Liver (tissue), 9 donors: ENCODE measurements around the gene TCF19. TPM values are rescaled to one million over a fixed set of nuclear protein-coding genes. Genes with fewer than 3 reads are reported as not detected.
A peak's percentile ranks its signal among the peaks of the same experiment; 100 is the strongest.

ENCODE experiments used
- DNase-seq: peaks from one replicate; pipeline ENCODE4 v3.0.0-alpha.2; 2017; ENCODE audit warnings: low spot score
- H3K27ac ChIP-seq, 2 donors: one replicate each; pipeline ENCODE4 v1.7.0; 2013; ENCODE audit warnings: inconsistent platforms in 2 of 2, low read length in 2 of 2, control low read depth in 1 of 2, low read depth in 1 of 2, mild to moderate bottlenecking in 1 of 2
- H3K27me3 ChIP-seq, 4 donors: one replicate each; pipeline versions ENCODE4 v1.6.1 to v1.7.0; 2013; ENCODE audit warnings: low read length in 3 of 4, inconsistent platforms in 1 of 4, mild to moderate bottlenecking in 1 of 4, moderate library complexity in 1 of 4; ENCODE audit not compliant: control insufficient read depth in 4 of 4, insufficient read depth in 4 of 4
- H3K36me3 ChIP-seq, 4 donors: one replicate each; pipeline versions ENCODE4 v1.6.1 to v1.7.0; 2013; ENCODE audit warnings: low read length in 3 of 4, mild to moderate bottlenecking in 3 of 4, low read depth in 1 of 4, moderate library complexity in 1 of 4; ENCODE audit not compliant: control insufficient read depth in 4 of 4, insufficient read depth in 3 of 4
- H3K4me1 ChIP-seq, 4 donors: one replicate each; pipeline versions ENCODE4 v1.6.1 to v1.7.0; 2013; ENCODE audit warnings: low read length in 3 of 4, mild to moderate bottlenecking in 3 of 4, moderate library complexity in 1 of 4; ENCODE audit not compliant: control insufficient read depth in 4 of 4, insufficient read depth in 4 of 4
- H3K4me3 ChIP-seq, 3 donors: one replicate each; pipeline versions ENCODE4 v1.6.1 to v1.7.0; 2013; ENCODE audit warnings: low read length in 3 of 3, control low read depth in 1 of 3, low read depth in 1 of 3, mild to moderate bottlenecking in 1 of 3
- H3K9ac ChIP-seq, 2 donors: one replicate each; pipeline ENCODE4 v1.7.0; 2013; ENCODE audit warnings: low read length in 2 of 2, mild to moderate bottlenecking in 2 of 2, moderate library complexity in 2 of 2, control low read depth in 1 of 2, low read depth in 1 of 2
- H3K9me3 ChIP-seq, 4 donors: one replicate each; pipeline versions ENCODE4 v1.6.1 to v1.7.0; 2013; ENCODE audit warnings: low read length in 3 of 4; ENCODE audit not compliant: control insufficient read depth in 4 of 4
- EGR1 ChIP-seq, 2 donors: IDR thresholded peaks; 2 replicates each; pipeline ENCODE4 v1.6.1; 2016 to 2018; ENCODE audit warnings: antibody characterized with exemption in 2 of 2, low read depth in 2 of 2
- FOXA1 ChIP-seq: IDR thresholded peaks from 2 replicates; pipeline ENCODE4 v1.6.1; 2016; ENCODE audit warnings: antibody characterized with exemption
- FOXA2 ChIP-seq: IDR thresholded peaks from 2 replicates; pipeline ENCODE4 v1.6.1; 2016; ENCODE audit warnings: antibody characterized with exemption
- GABPA ChIP-seq, 2 donors: IDR thresholded peaks in 1 of 2; conservative IDR thresholded peaks in 1 of 2; 2 replicates each; pipeline ENCODE4 v1.6.1; 2016; ENCODE audit warnings: antibody characterized with exemption in 2 of 2, mild to moderate bottlenecking in 1 of 2, moderate library complexity in 1 of 2
- HNF4A ChIP-seq, 2 donors: conservative IDR thresholded peaks; 2 replicates each; pipeline ENCODE4 v1.6.1; 2016; ENCODE audit warnings: antibody characterized with exemption in 2 of 2, mild to moderate bottlenecking in 2 of 2
- HNF4G ChIP-seq: IDR thresholded peaks from 2 replicates; pipeline ENCODE4 v1.6.1; 2016; ENCODE audit warnings: antibody characterized with exemption
- JUND ChIP-seq, 2 donors: IDR thresholded peaks; 2 replicates each; pipeline ENCODE4 v1.6.1; 2016; ENCODE audit warnings: antibody characterized with exemption in 2 of 2
- NR2F2 ChIP-seq: IDR thresholded peaks from 2 replicates; pipeline ENCODE4 v1.6.1; 2016; ENCODE audit warnings: antibody characterized with exemption
- RAD21 ChIP-seq, 2 donors: IDR thresholded peaks; 2 replicates each; pipeline ENCODE4 v1.6.1; 2016; ENCODE audit warnings: antibody characterized with exemption in 2 of 2, mild to moderate bottlenecking in 2 of 2
- RXRA ChIP-seq, 2 donors: IDR thresholded peaks; 2 replicates each; pipeline ENCODE4 v1.6.1; 2017 to 2018; ENCODE audit warnings: antibody characterized with exemption in 2 of 2, mild to moderate bottlenecking in 1 of 2
- SP1 ChIP-seq: IDR thresholded peaks from 2 replicates; pipeline ENCODE4 v1.6.1; 2018; ENCODE audit warnings: antibody characterized with exemption, mild to moderate bottlenecking
- TAF1 ChIP-seq: conservative IDR thresholded peaks from 2 replicates; pipeline ENCODE4 v1.6.1; 2016; ENCODE audit warnings: antibody characterized with exemption, mild to moderate bottlenecking
- YY1 ChIP-seq: IDR thresholded peaks from 2 replicates; pipeline ENCODE4 v1.6.1; 2016; ENCODE audit warnings: antibody characterized with exemption, mild to moderate bottlenecking
- WGBS: extraction: QIAGEN DNeasy Blood & Tissue Kit; methylation state at CpG from one replicate; pipeline ENCODE4 v1.1.7; 2013; 5-methylcytosine and 5-hydroxymethylcytosine counted together
- polyA plus RNA-seq, 2 donors: library from polyadenylated mRNA; stranded (reverse) in 1 of 2; unstranded in 1 of 2; fragments of 200-250 nt in 1 of 2; fragments of >200 nt in 1 of 2; fragmentation: Nextera tagmentation in 1 of 2; extraction: Ambion mirVana in 1 of 2; gene quantifications; one replicate each; pipeline versions ENCODE4 v1.2.1 to v1.2.3, GENCODE V29; 2013 to 2015
- total RNA-seq, 2 donors: library from RNA; depleted of rRNA; stranded (reverse); fragments of >200 nt; gene quantifications; one replicate each; pipeline ENCODE4 v1.2.3, GENCODE V29; 2014
- TF ChIP-seq, protein P1 (sequence below): IDR thresholded peaks from 2 replicates; pipeline ENCODE4 v1.6.1; 2016; ENCODE audit warnings: antibody characterized with exemption, mild to moderate bottlenecking
- TF ChIP-seq, protein P2 (sequence below): IDR thresholded peaks from 2 replicates; pipeline ENCODE4 v1.6.1; 2016; ENCODE audit warnings: antibody characterized with exemption
- TF ChIP-seq, protein P3 (sequence below): IDR thresholded peaks from 2 replicates; pipeline ENCODE4 v1.6.1; 2016; ENCODE audit warnings: antibody characterized with exemption
- TF ChIP-seq, protein P4 (sequence below): fragments of 150-350 bp; IDR thresholded peaks from 2 replicates; pipeline ENCODE4 v1.5.1; 2017; ENCODE audit warnings: improper control_type of control experiment, low read depth, low read length; ENCODE audit not compliant: missing input control
- TF ChIP-seq, protein P5 (sequence below): IDR thresholded peaks from 2 replicates; pipeline ENCODE4 v1.6.1; 2016; ENCODE audit warnings: antibody characterized with exemption
- donor health status: healthy.
- donor health status: healthy.
- donor health status: healthy.
- donor health status: healthy.
- donor health status: healthy.

Gene TCF19
- total and polyA plus RNA-seq, 4 donors = 0.63 to 16.8 (median 2.0) TPM

DNA sequence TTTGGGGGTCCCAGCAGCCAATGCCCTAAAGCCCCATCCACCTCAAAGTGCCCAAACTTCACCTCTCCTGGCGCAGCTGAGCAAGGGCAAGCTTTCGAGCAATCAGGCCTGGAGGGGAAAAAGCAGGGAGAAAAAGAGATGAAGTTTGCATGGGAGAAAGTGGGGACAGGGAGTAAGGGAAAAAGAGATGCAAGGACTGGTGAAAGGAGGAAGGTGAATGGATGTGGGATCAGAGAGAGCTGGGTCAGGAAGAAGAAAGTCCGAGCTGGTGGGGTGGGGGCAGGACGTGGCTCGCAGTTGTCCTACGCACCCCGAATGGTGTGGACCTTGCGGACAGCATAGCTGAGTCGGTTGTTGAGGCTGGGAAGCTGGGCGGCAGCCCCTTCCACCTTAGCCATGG lies 13.0 kb upstream of the TCF19 start:
- WGBS = 97% methylated on average over 10 of the region's 10 CpGs
- DNase-seq = no peak
- Histone ChIP-seq H3K9me3 (no peaks in the 10 kb centered on the region), H3K4me1 (peaks cover 0 to 6% (median 5%) of the 10 kb centered on the region in 4 donors), H3K4me3 (no peak overlapping the region), H3K9ac (no peak overlapping the region), H3K36me3 (peaks cover 0 to 8% (median 5%) of the 10 kb centered on the region in 4 donors), H3K27ac (no peak overlapping the region), H3K27me3 (no peaks in the 10 kb centered on the region)
- TF ChIP-seq RAD21 (IDR thresholded peaks at IDR 0.05) (no peak), EGR1 (IDR thresholded peaks at IDR 0.05; ENCODE audit: low read depth in 2 of 2) (no peak)

DNA sequence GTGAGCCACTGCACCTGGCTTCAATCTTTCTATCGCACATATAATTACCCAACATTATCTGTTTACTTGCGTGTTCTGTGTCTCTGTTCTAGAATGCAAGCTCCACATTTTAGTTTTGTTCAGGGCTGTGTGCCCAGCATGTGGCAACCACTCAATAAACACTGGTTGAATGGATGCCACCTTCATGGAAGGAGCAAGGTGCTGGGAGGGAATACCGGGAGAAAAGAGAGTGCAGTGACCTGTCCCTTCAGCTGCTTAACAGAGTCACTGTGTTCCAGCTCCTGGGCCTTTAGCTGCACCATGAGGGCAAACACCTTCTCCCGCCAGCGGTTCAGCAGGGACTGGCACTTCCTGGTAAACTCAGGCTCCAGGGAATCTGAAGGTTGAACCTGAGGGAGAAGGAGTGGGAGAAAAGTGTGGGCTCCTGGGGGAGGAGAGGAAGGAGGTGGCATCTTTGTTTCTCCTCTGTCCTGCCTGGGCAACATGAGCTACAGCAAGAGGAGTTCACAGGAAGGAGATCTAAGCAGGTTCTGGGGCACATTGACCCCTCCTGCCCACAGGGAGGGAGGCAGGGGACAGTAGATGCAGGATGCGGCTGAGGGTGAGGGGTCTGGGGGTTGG lies 8.5 kb upstream of the TCF19 start:
- Histone ChIP-seq H3K9ac (no peak overlapping the region), H3K36me3 (peaks cover 0 to 4% (median 3%) of the 10 kb centered on the region in 4 donors), H3K9me3 (no peaks in the 10 kb centered on the region), H3K27me3 (no peaks in the 10 kb centered on the region), H3K27ac (peak overlapping the region in 1 of 2 donors; percentile 38), H3K4me1 (peaks cover 0 to 11% (median 6%) of the 10 kb centered on the region in 4 donors), H3K4me3 (no peak overlapping the region)
- 50% methylated on average over 6 of the region's 6 CpGs for WGBS
- TF ChIP-seq, protein P1, sequence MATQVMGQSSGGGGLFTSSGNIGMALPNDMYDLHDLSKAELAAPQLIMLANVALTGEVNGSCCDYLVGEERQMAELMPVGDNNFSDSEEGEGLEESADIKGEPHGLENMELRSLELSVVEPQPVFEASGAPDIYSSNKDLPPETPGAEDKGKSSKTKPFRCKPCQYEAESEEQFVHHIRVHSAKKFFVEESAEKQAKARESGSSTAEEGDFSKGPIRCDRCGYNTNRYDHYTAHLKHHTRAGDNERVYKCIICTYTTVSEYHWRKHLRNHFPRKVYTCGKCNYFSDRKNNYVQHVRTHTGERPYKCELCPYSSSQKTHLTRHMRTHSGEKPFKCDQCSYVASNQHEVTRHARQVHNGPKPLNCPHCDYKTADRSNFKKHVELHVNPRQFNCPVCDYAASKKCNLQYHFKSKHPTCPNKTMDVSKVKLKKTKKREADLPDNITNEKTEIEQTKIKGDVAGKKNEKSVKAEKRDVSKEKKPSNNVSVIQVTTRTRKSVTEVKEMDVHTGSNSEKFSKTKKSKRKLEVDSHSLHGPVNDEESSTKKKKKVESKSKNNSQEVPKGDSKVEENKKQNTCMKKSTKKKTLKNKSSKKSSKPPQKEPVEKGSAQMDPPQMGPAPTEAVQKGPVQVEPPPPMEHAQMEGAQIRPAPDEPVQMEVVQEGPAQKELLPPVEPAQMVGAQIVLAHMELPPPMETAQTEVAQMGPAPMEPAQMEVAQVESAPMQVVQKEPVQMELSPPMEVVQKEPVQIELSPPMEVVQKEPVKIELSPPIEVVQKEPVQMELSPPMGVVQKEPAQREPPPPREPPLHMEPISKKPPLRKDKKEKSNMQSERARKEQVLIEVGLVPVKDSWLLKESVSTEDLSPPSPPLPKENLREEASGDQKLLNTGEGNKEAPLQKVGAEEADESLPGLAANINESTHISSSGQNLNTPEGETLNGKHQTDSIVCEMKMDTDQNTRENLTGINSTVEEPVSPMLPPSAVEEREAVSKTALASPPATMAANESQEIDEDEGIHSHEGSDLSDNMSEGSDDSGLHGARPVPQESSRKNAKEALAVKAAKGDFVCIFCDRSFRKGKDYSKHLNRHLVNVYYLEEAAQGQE = peak; percentile 16
- TF ChIP-seq JUND (IDR thresholded peaks at IDR 0.05) = peak in 1 of 2 donors; percentile 52
- peak; percentile 72 for TF ChIP-seq YY1
- TF ChIP-seq HNF4A (conservative IDR thresholded peaks at IDR 0.05) = peak; percentile 58 to 73
- TF ChIP-seq, protein P2, sequence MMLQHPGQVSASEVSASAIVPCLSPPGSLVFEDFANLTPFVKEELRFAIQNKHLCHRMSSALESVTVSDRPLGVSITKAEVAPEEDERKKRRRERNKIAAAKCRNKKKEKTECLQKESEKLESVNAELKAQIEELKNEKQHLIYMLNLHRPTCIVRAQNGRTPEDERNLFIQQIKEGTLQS = no peak
- peak; percentile 79 for TF ChIP-seq SP1
- TF ChIP-seq, protein P3, sequence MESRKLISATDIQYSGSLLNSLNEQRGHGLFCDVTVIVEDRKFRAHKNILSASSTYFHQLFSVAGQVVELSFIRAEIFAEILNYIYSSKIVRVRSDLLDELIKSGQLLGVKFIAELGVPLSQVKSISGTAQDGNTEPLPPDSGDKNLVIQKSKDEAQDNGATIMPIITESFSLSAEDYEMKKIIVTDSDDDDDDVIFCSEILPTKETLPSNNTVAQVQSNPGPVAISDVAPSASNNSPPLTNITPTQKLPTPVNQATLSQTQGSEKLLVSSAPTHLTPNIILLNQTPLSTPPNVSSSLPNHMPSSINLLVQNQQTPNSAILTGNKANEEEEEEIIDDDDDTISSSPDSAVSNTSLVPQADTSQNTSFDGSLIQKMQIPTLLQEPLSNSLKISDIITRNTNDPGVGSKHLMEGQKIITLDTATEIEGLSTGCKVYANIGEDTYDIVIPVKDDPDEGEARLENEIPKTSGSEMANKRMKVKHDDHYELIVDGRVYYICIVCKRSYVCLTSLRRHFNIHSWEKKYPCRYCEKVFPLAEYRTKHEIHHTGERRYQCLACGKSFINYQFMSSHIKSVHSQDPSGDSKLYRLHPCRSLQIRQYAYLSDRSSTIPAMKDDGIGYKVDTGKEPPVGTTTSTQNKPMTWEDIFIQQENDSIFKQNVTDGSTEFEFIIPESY = no peak
- TF ChIP-seq FOXA1 = peak; percentile 57
- TF ChIP-seq, protein P4, sequence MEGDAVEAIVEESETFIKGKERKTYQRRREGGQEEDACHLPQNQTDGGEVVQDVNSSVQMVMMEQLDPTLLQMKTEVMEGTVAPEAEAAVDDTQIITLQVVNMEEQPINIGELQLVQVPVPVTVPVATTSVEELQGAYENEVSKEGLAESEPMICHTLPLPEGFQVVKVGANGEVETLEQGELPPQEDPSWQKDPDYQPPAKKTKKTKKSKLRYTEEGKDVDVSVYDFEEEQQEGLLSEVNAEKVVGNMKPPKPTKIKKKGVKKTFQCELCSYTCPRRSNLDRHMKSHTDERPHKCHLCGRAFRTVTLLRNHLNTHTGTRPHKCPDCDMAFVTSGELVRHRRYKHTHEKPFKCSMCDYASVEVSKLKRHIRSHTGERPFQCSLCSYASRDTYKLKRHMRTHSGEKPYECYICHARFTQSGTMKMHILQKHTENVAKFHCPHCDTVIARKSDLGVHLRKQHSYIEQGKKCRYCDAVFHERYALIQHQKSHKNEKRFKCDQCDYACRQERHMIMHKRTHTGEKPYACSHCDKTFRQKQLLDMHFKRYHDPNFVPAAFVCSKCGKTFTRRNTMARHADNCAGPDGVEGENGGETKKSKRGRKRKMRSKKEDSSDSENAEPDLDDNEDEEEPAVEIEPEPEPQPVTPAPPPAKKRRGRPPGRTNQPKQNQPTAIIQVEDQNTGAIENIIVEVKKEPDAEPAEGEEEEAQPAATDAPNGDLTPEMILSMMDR = no peak
- TF ChIP-seq RAD21 (IDR thresholded peaks at IDR 0.05) = peak in 1 of 2 donors; percentile 29
- peak; percentile 80 to 87 for TF ChIP-seq RXRA (IDR thresholded peaks at IDR 0.05)
- no peak for TF ChIP-seq GABPA (IDR thresholded peaks at IDR 0.05 in 1 of 2, conservative IDR thresholded peaks at IDR 0.05 in 1 of 2)
- TF ChIP-seq HNF4G = peak; percentile 28
- TF ChIP-seq FOXA2 = peak; percentile 64
- no peak for TF ChIP-seq EGR1 (IDR thresholded peaks at IDR 0.05; ENCODE audit: low read depth in 2 of 2)
- TF ChIP-seq, protein P5, sequence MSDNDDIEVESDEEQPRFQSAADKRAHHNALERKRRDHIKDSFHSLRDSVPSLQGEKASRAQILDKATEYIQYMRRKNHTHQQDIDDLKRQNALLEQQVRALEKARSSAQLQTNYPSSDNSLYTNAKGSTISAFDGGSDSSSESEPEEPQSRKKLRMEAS = no peak
- TF ChIP-seq TAF1 = no peak
- TF ChIP-seq NR2F2 = no peak
- no peak for DNase-seq
